Fibroblast of mammary gland (primary cell): ENCODE results near the gene SUPT3H.

Source experiments
- DNase-seq: peaks from one replicate; pipeline ENCODE4 v3.0.0-alpha.2; 2010; ENCODE audit warnings: low read depth
- H3K4me3 ChIP-seq: 2 replicates; pipeline ENCODE4 v1.5.1; 2011; ENCODE audit warnings: low read depth, mild to moderate bottlenecking, low read length, moderate library complexity; ENCODE audit not compliant: control insufficient read depth
- CTCF ChIP-seq: conservative IDR thresholded peaks from 2 replicates; pipeline ENCODE4 v1.5.1; 2011; ENCODE audit warnings: low read depth, low read length, inconsistent platforms; ENCODE audit not compliant: control insufficient read depth, insufficient read depth

The SUPT3H gene

GRCh38 chr6:45123023-45123422 lies 254.7 kb downstream of the SUPT3H start:
- H3K4me3 ChIP-seq: no peak overlapping the region
- DNase-seq: no peak

GRCh38 chr6:45118754-45119153 lies 259.0 kb downstream of the SUPT3H start:
- TF ChIP-seq CTCF: no peak
- H3K4me3 ChIP-seq: no peak overlapping the region
- DNase-seq: no peak

More at GRCh38 chr6:45123023-45123422, 254.7 kb downstream of the SUPT3H start:
- TF ChIP-seq CTCF: no peak

- DNase-seq: peak; percentile 84
- H3K4me3 ChIP-seq: no peak overlapping the region
- TF ChIP-seq CTCF: no peak
Observed at GRCh38 chr6:45116714-45117410, 260.9 kb downstream of the SUPT3H start.

- TF ChIP-seq CTCF: no peak
- H3K4me3 ChIP-seq: no peak overlapping the region
- peak; percentile 70 for DNase-seq
Observed at GRCh38 chr6:45115696-45116095, 262.0 kb downstream of the SUPT3H start.

GRCh38 chr6:45112711-45113110 lies 265.0 kb downstream of the SUPT3H start:
- H3K4me3 ChIP-seq: no peak overlapping the region
- DNase-seq: no peak
- no peak for TF ChIP-seq CTCF

- no peak for DNase-seq
- TF ChIP-seq CTCF: no peak
- no peak overlapping the region for H3K4me3 ChIP-seq
Observed at GRCh38 chr6:45109551-45109950, 268.2 kb downstream of the SUPT3H start.
